Measurements from ENCODE around the gene PPM1N.
A peak's percentile ranks its signal among the peaks of the same experiment; 100 is the strongest.

PPM1N gene

GRCh38 chr19:45492627-45493470 is 5.4 kb upstream of the PPM1N start:
- DNase-seq = peak in 1 of 4 experiments; percentile 33

GRCh38 chr19:45494261-45494916 is 3.9 kb upstream of the PPM1N start:
- no peak for DNase-seq

- DNase-seq = no peak
Observed at GRCh38 chr19:45495178-45495577, 3.1 kb upstream of the PPM1N start.

- DNase-seq = peak in 2 of 4 experiments; percentile 58 to 69
Observed at GRCh38 chr19:45496349-45496953, 1.8 kb upstream of the PPM1N start.

GRCh38 chr19:45497791-45498190 is 452 bp upstream of the PPM1N start:
- no peak for DNase-seq

GRCh38 chr19:45499196-45500180 is 1.2 kb downstream of the PPM1N start:
- DNase-seq = peak in 3 of 4 experiments; percentile 45 to 64 (median 50)

- DNase-seq = no peak
Observed at GRCh38 chr19:45500918-45501729, 2.9 kb downstream of the PPM1N start.

GRCh38 chr19:45501730-45502014 is 3.4 kb downstream of the PPM1N start:
- DNase-seq = peak in 1 of 4 experiments; percentile 21

- peak; percentile 36 to 83 (median 58) for DNase-seq
Observed at GRCh38 chr19:45502111-45502510, 3.9 kb downstream of the PPM1N start.

- DNase-seq = no peak
Observed at GRCh38 chr19:45503909-45504308, 5.7 kb downstream of the PPM1N start.

GRCh38 chr19:45505151-45505995 is 7.1 kb downstream of the PPM1N start:
- no peak for DNase-seq

- DNase-seq = no peak
Observed at GRCh38 chr19:45505996-45506245, 7.7 kb downstream of the PPM1N start.

GRCh38 chr19:45506246-45506988 is 8.2 kb downstream of the PPM1N start:
- peak; percentile 93 to 98 (median 96) for DNase-seq

- DNase-seq = peak; percentile 95 to 97 (median 96)
Observed at GRCh38 chr19:45506989-45507871, 9.0 kb downstream of the PPM1N start, which contains the start of gene VASP. TSS of gene VASP (plus strand) at chr19:45507479. CDS start at chr19:45507772, 293 bp downstream.

GRCh38 chr19:45507872-45508416 is 9.7 kb downstream of the PPM1N start:
- peak in 1 of 4 experiments; percentile 32 for DNase-seq

GRCh38 chr19:45508417-45508860 is 10.2 kb downstream of the PPM1N start:
- peak in 2 of 4 experiments; percentile 30 to 37 for DNase-seq

- DNase-seq = peak; percentile 59 to 83 (median 76)
Observed at GRCh38 chr19:45508861-45509691, 10.8 kb downstream of the PPM1N start.

- no peak for DNase-seq
Observed at GRCh38 chr19:45509692-45510015, 11.4 kb downstream of the PPM1N start.

Data from suppressor macrophage (primary cell).